ENCODE results near the gene HNRNPCL1.
A peak's percentile ranks its signal among the peaks of the same experiment; 100 is the strongest.
"Not testable (repeated sequence)": the region's sequence is repeated elsewhere in the genome, so short reads cannot be mapped to it uniquely, and the experiment has no call there.

Gene HNRNPCL1

GRCh38 chr1:12848620-12849019, at the start of gene HNRNPCL1:
Gene HNRNPCL1 (minus strand): TSS chr1:12848720. CDS start chr1:12848289, 431 bp downstream.
- not testable (repeated sequence) for DNase-seq (ENCODE audit: low spot score); FAIRE-seq

- not testable (repeated sequence) for DNase-seq (ENCODE audit: low spot score); FAIRE-seq
Observed at GRCh38 chr1:12898170-12898569, 49.6 kb upstream of the HNRNPCL1 start, which contains the start of gene PRAMEF10. Gene PRAMEF10 (minus strand): TSS chr1:12898270. CDS start chr1:12895847, 2,423 bp downstream.

GRCh38 chr1:12886101-12886500, 37.6 kb upstream of the HNRNPCL1 start, which contains the start of gene PRAMEF4:
Gene PRAMEF4 (minus strand): TSS chr1:12886201. CDS start chr1:12883394, 2,807 bp downstream.
- not testable (repeated sequence) for FAIRE-seq; DNase-seq (ENCODE audit: low spot score)

GRCh38 chr1:12878453-12878852, 29.9 kb upstream of the HNRNPCL1 start:
- DNase-seq (ENCODE audit: low spot score); FAIRE-seq: not testable (repeated sequence)

GRCh38 chr1:12863131-12863880, 14.8 kb upstream of the HNRNPCL1 start:
- not testable (repeated sequence) for DNase-seq (ENCODE audit: low spot score); FAIRE-seq

- FAIRE-seq; DNase-seq (ENCODE audit: low spot score): not testable (repeated sequence)
Observed at GRCh38 chr1:12856786-12857185, 8.3 kb upstream of the HNRNPCL1 start, which contains the start of gene PRAMEF2. Gene PRAMEF2 (plus strand): TSS chr1:12857086. CDS start chr1:12859010, 1,924 bp downstream.

GRCh38 chr1:12851779-12852178, 3.3 kb upstream of the HNRNPCL1 start:
- peak; percentile 35 for DNase-seq (ENCODE audit: low spot score)
- FAIRE-seq, result no peak

GRCh38 chr1:12833251-12833650, 15.3 kb downstream of the HNRNPCL1 start:
- not testable (repeated sequence) for FAIRE-seq

GRCh38 chr1:12831310-12831709, 17.2 kb downstream of the HNRNPCL1 start, which contains the start of gene PRAMEF11:
Gene PRAMEF11 (minus strand): TSS chr1:12831410. CDS start chr1:12828789, 2,621 bp downstream.
- not testable (repeated sequence) for FAIRE-seq; DNase-seq (ENCODE audit: low spot score)

More at GRCh38 chr1:12833251-12833650, 15.3 kb downstream of the HNRNPCL1 start:
- DNase-seq (ENCODE audit: low spot score), result not testable (repeated sequence)

GRCh38 chr1:12819061-12819460, 29.5 kb downstream of the HNRNPCL1 start:
- not testable (repeated sequence) for DNase-seq (ENCODE audit: low spot score); FAIRE-seq

GRCh38 chr1:12811409-12811784, 37.1 kb downstream of the HNRNPCL1 start:
- no peak for FAIRE-seq
- no peak for DNase-seq (ENCODE audit: low spot score)

- DNase-seq (ENCODE audit: low spot score), result no peak
- no peak for FAIRE-seq
Observed at GRCh38 chr1:12810691-12811408, 37.7 kb downstream of the HNRNPCL1 start.

GRCh38 chr1:12809933-12810332, 38.6 kb downstream of the HNRNPCL1 start:
- FAIRE-seq (no peak), DNase-seq (ENCODE audit: low spot score) (no peak)

GRCh38 chr1:12799730-12800129, 48.8 kb downstream of the HNRNPCL1 start:
- DNase-seq (ENCODE audit: low spot score), result no peak
- no peak for FAIRE-seq

- no peak for FAIRE-seq
- DNase-seq (ENCODE audit: low spot score), result no peak
Observed at GRCh38 chr1:12798911-12799310, 49.6 kb downstream of the HNRNPCL1 start.

Data from RCC 7860 (cell line).